Measurements from ENCODE around the gene PRKAR1B. TPM values are rescaled to one million over a fixed set of nuclear protein-coding genes. Genes with fewer than 3 reads are reported as not detected.

PRKAR1B gene
- total and polyA plus RNA-seq, 10 of the 15 experiments (the other 5 are each of a cell fraction or from before 2014, with no cell fraction given): 1.4 to 45.6 (median 19.3) TPM

- Histone ChIP-seq H3K27me3 (replicated peaks in 1 of 2; ENCODE audit: control insufficient read depth in 2 of 2, insufficient read depth in 2 of 2, low read length in 1 of 2) (no peaks in the 10 kb centered on the region), H3K4me2 (ENCODE audit: control insufficient read depth, insufficient read depth) (no peak overlapping the region), H3K36me3 (ENCODE audit: control insufficient read depth in 2 of 2, insufficient read depth in 2 of 2, low read length in 1 of 2) (no peaks in the 10 kb centered on the region; a peak in 2 of 4 replicates), H4K20me1 (ENCODE audit: control insufficient read depth, insufficient read depth) (no peaks in the 10 kb centered on the region), H3K9ac (ENCODE audit: control insufficient read depth, insufficient read depth, low read length) (no peak overlapping the region), H3K79me2 (ENCODE audit: control insufficient read depth, insufficient read depth, low read length) (no peaks in the 10 kb centered on the region), H3K27ac (ENCODE audit: control insufficient read depth, insufficient read depth) (no peak overlapping the region), H3K4me1 (ENCODE audit: control insufficient read depth, insufficient read depth, low read length) (no peaks in the 10 kb centered on the region), H3K9me3 (replicated peaks; ENCODE audit: control insufficient read depth, insufficient read depth, low read length) (no peaks in the 10 kb centered on the region), H3K4me3 (no peak overlapping the region), H2AFZ (ENCODE audit: control insufficient read depth, low read depth, low read length) (no peak overlapping the region)
- BruUV-seq (replicated peaks): no TSS peak
- intact Hi-C loops (cut with micrococcal nuclease; ENCODE audit: unreplicated experiment) (no loop called here), in situ Hi-C loops (cut with MboI) (no loop called here)
- 100% methylated on average over 6 of the region's 19 CpGs for WGBS (ENCODE audit: insufficient coverage, insufficient replicate concordance, low lambda C conversion rate, missing lambda C conversion rate)
- ChIA-PET POLR2A (no interaction called here), CTCF (no interaction called here), RAD21 (ENCODE audit: unreplicated experiment) (no interaction called here), SMC1A (ENCODE audit: uncharacterized antibody, unreplicated experiment) (no interaction called here)
- no peak for ATAC-seq
- FAIRE-seq: no peak
- DNase-seq (ENCODE audit: low read depth, low spot score): no peak
- TF ChIP-seq EP300 (IDR thresholded peaks at IDR 0.05; ENCODE audit: borderline replicate concordance in 1 of 2, control insufficient read depth in 1 of 2, low read depth in 2 of 2, low read length in 2 of 2) (no peak), BACH1 (IDR thresholded peaks at IDR 0.05; ENCODE audit: borderline replicate concordance) (no peak), MYB (IDR thresholded peaks at IDR 0.05; ENCODE audit: borderline replicate concordance, low read depth, low read length) (no peak), ZNF687 (IDR thresholded peaks at IDR 0.05) (no peak), MTA3 (IDR thresholded peaks at IDR 0.05; ENCODE audit: borderline replicate concordance, low read length) (no peak), SUPT20H (IDR thresholded peaks at IDR 0.05; ENCODE audit: borderline replicate concordance, control insufficient read depth, low read depth, low read length) (no peak), PAX5 (IDR thresholded peaks at IDR 0.05; ENCODE audit: borderline replicate concordance, low read depth, low read length) (no peak), TAF1 (IDR thresholded peaks at IDR 0.05; ENCODE audit: borderline replicate concordance, low read depth, low read length) (no peak), ZNF207 (IDR thresholded peaks at IDR 0.05; ENCODE audit: borderline replicate concordance) (no peak), CBX5 (IDR thresholded peaks at IDR 0.05; ENCODE audit: low read depth) (no peak), EGR1 (IDR thresholded peaks at IDR 0.05; ENCODE audit: borderline replicate concordance in 1 of 2, low read depth in 2 of 2, low read length in 2 of 2) (no peak), USF2 (IDR thresholded peaks at IDR 0.05; ENCODE audit: borderline replicate concordance, low read depth, low read length) (no peak)
These were observed 215.0 kb downstream of the PRKAR1B start for GRCh38 chr7:512146-512510.

Data from GM12878 (cell line).